DMS 273 (cell line): ENCODE measurements around the gene TUBB4B.
"Not testable (repeated sequence)": the region's sequence is repeated elsewhere in the genome, so short reads cannot be mapped to it uniquely, and the experiment has no call there.

ENCODE experiments used
- DNase-seq: peaks from one replicate; lab custom pipeline; 2025; ENCODE audit not compliant: unreplicated experiment; lab: John Stamatoyannopoulos, UW

Gene TUBB4B

GRCh38 chr9:137236238-137236935 lies 4.7 kb upstream of the TUBB4B start:
- DNase-seq: peak; percentile 92

- no peak for DNase-seq
Observed at GRCh38 chr9:137236936-137237421, 4.1 kb upstream of the TUBB4B start.

GRCh38 chr9:137237759-137238726 lies 3.0 kb upstream of the TUBB4B start:
- peak; percentile 69 for DNase-seq

- DNase-seq: not testable (repeated sequence)
Observed at GRCh38 chr9:137239541-137240200, 1.4 kb upstream of the TUBB4B start.

- DNase-seq: peak; percentile 86
Observed at GRCh38 chr9:137240318-137240840, 708 bp upstream of the TUBB4B start.

- peak; percentile 64 for DNase-seq
Observed at GRCh38 chr9:137241490-137242268, 592 bp downstream of the TUBB4B start.

- no peak for DNase-seq
Observed at GRCh38 chr9:137242269-137243203, 1.4 kb downstream of the TUBB4B start.

GRCh38 chr9:137243266-137243625 lies 2.2 kb downstream of the TUBB4B start:
- DNase-seq: not testable (repeated sequence)

GRCh38 chr9:137243626-137244485 lies 2.8 kb downstream of the TUBB4B start:
- peak; percentile 62 for DNase-seq

- peak; percentile 62 for DNase-seq
Observed at GRCh38 chr9:137244486-137245449, 3.7 kb downstream of the TUBB4B start.

GRCh38 chr9:137245450-137246421 lies 4.6 kb downstream of the TUBB4B start:
- peak; percentile 75 for DNase-seq

GRCh38 chr9:137247135-137247915 lies 6.2 kb downstream of the TUBB4B start:
- DNase-seq: no peak

GRCh38 chr9:137247916-137248175 lies 6.8 kb downstream of the TUBB4B start:
- no peak for DNase-seq

- peak; percentile 71 for DNase-seq
Observed at GRCh38 chr9:137250329-137251193, 9.5 kb downstream of the TUBB4B start.

GRCh38 chr9:137251194-137251461 lies 10.0 kb downstream of the TUBB4B start, which contains the start of gene STPG3:
TSS of gene STPG3 (plus strand) at chr9:137251286. CDS start at chr9:137251287, 1 bp downstream.
- DNase-seq: no peak
